ENCODE measurements around the gene DOCK4.

DNA sequence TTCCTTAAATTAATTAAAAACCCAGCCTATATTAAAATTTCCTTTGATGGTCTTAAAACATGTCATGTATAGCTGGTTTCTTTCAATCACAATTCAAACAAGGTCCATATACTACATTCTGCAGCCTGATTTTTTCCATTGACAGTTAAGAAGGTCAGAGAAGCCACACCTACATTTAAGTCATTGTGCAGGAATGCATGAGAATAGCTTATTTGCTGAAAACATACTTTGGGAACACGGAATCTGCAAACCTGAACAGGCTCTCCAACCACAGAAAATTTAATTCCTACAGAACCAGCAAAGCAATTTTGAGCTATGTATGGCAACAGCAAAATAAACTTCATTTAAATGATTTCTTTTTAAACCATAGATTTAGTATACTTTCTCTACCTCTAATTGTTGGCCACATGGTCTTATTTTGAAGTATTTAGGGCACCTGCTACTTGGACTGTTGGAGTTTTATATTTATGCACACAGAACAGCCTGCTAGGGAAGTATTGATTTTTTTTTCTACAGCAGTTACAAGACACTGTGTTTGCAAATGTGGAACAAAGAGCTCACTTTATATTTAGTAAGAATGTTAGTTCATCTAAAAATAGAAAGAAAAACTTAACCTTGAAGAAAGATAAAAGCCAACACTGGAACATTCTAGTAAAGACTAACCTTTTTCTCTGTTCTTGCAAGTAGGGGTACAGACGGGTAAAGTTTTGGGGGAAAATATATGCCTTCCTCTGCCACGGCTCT lies 403.0 kb downstream of the DOCK4 start:
- TF ChIP-seq MYC (IDR thresholded peaks at IDR 0.05; ENCODE audit: borderline replicate concordance, low read length) (no peak), POLR2A (IDR thresholded peaks at IDR 0.05; ENCODE audit: low read length) (no peak)
